ENCODE measurements around the gene MTR. TPM values are rescaled to one million over a fixed set of nuclear protein-coding genes. Genes with fewer than 3 reads are reported as not detected.

MTR gene
- total and polyA plus RNA-seq, 2 donors (not counting 1 experiment from before 2014, with no cell fraction given): 9.9 to 49.1 TPM

GRCh38 chr1:236865818-236866155 is 70.7 kb downstream of the MTR start:
- H3K4me1 Mint-ChIP-seq: no peaks in the 10 kb centered on the region
- H3K27me3 ChIP-seq (replicated peaks in 1 of 4; ENCODE audit: control extremely low read depth in 1 of 4, control insufficient read depth in 3 of 4, insufficient read depth in 4 of 4, low read length in 3 of 4): no peaks in the 10 kb centered on the region
- no peak overlapping the region for H3K9ac ChIP-seq (ENCODE audit: low read length)
- no peak overlapping the region for H3K4me3 ChIP-seq (ENCODE audit: control extremely low read depth in 1 of 5, extremely low read depth in 1 of 5, insufficient read depth in 1 of 5, low read depth in 2 of 5, low read length in 4 of 5)
- H3K4me3 Mint-ChIP-seq: no peak overlapping the region
- no peaks in the 10 kb centered on the region for H4K20me1 ChIP-seq (ENCODE audit: control insufficient read depth, insufficient read depth, low read length, poor library complexity, severe bottlenecking)
- H3K4me2 ChIP-seq (replicated peaks; ENCODE audit: low read depth, low read length, poor library complexity, severe bottlenecking): no peak overlapping the region
- WGBS (ENCODE audit: insufficient coverage): no CpG with 5 or more reads among the region's 1 CpG
- ATAC-seq (ENCODE audit: low read depth) (no peak), DNase-seq (no peak)
- H3K27ac Mint-ChIP-seq: no peak overlapping the region
- no peaks in the 10 kb centered on the region for H3K79me2 ChIP-seq (ENCODE audit: control insufficient read depth, insufficient read depth, low read length)
- POLR2A ChIA-PET: no interaction called here
- TF ChIP-seq CTCF (IDR thresholded peaks at IDR 0.05): no peak
- TF ChIP-seq EZH2 (IDR thresholded peaks at IDR 0.05; ENCODE audit: borderline replicate concordance, insufficient read depth, low read depth, low read length, poor library complexity, severe bottlenecking): no peak
- H3K9me3 ChIP-seq (ENCODE audit: control extremely low read depth in 1 of 3, control insufficient read depth in 2 of 3, insufficient read depth in 1 of 3, low read length in 2 of 3): peaks cover 0 to 2% (median 0%) of the 10 kb centered on the region in 3 donors
- H3K4me1 ChIP-seq (ENCODE audit: control insufficient read depth in 2 of 2, insufficient read depth in 2 of 2, low read length in 2 of 2): no peaks in the 10 kb centered on the region
- H2AFZ ChIP-seq (ENCODE audit: insufficient read depth, low read depth, low read length, poor library complexity, severe bottlenecking): no peak overlapping the region
- peaks cover 10 to 55% of the 10 kb centered on the region in 2 experiments for H3K36me3 ChIP-seq (replicated peaks in 1 of 2; ENCODE audit: control extremely low read depth in 1 of 2, control insufficient read depth in 1 of 2, extremely low read depth in 1 of 2, insufficient read depth in 2 of 2, low read length in 1 of 2)
- no peak overlapping the region for H3K27ac ChIP-seq (ENCODE audit: low read length in 2 of 2)
- CTCF ChIA-PET: interaction anchor here (2.4 kb wide), 1 partner anchor 105 kb away, joined by 7 read pairs; no protein-coding TSS in a partner anchor
- H3K27me3 Mint-ChIP-seq: no peaks in the 10 kb centered on the region
- no peaks in the 10 kb centered on the region for H3K9me3 Mint-ChIP-seq (ENCODE audit: insufficient read depth)
- intact Hi-C loops (cut with micrococcal nuclease): loop anchor here (5.0 kb wide), 1 partner anchor 258 kb away; no protein-coding TSS in a partner anchor

- Mint-ChIP-seq H3K4me3 (no peak overlapping the region), H3K27ac (no peak overlapping the region)
- peaks cover 8 to 50% of the 10 kb centered on the region in 2 experiments for H3K36me3 ChIP-seq (replicated peaks in 1 of 2; ENCODE audit: control extremely low read depth in 1 of 2, control insufficient read depth in 1 of 2, extremely low read depth in 1 of 2, insufficient read depth in 2 of 2, low read length in 1 of 2)
These were observed 73.8 kb downstream of the MTR start for GRCh38 chr1:236868625-236869467.

More at GRCh38 chr1:236868625-236869467, 73.8 kb downstream of the MTR start:
- POLR2A ChIA-PET: no interaction called here
- peak; percentile 24 for ATAC-seq (ENCODE audit: low read depth)
- H3K4me1 Mint-ChIP-seq: no peaks in the 10 kb centered on the region
- CTCF ChIA-PET: interaction anchor here (0.6 to 3.0 kb wide), 4 partner anchors 8 to 763 kb away, joined by 3 to 12 read pairs (median 4); no protein-coding TSS in a partner anchor
- Histone ChIP-seq H3K9me3 (ENCODE audit: control extremely low read depth in 1 of 3, control insufficient read depth in 2 of 3, insufficient read depth in 1 of 3, low read length in 2 of 3) (peaks cover 0 to 2% (median 0%) of the 10 kb centered on the region in 3 donors), H2AFZ (ENCODE audit: insufficient read depth, low read depth, low read length, poor library complexity, severe bottlenecking) (no peak overlapping the region), H3K4me2 (replicated peaks; ENCODE audit: low read depth, low read length, poor library complexity, severe bottlenecking) (no peak overlapping the region), H3K79me2 (ENCODE audit: control insufficient read depth, insufficient read depth, low read length) (no peaks in the 10 kb centered on the region), H3K4me3 (ENCODE audit: control extremely low read depth in 1 of 5, extremely low read depth in 1 of 5, insufficient read depth in 1 of 5, low read depth in 2 of 5, low read length in 4 of 5) (no peak overlapping the region), H3K4me1 (ENCODE audit: control insufficient read depth in 2 of 2, insufficient read depth in 2 of 2, low read length in 2 of 2) (no peaks in the 10 kb centered on the region), H4K20me1 (ENCODE audit: control insufficient read depth, insufficient read depth, low read length, poor library complexity, severe bottlenecking) (no peaks in the 10 kb centered on the region), H3K27ac (ENCODE audit: low read length in 2 of 2) (no peak overlapping the region), H3K9ac (ENCODE audit: low read length) (no peak overlapping the region), H3K27me3 (replicated peaks in 1 of 4; ENCODE audit: control extremely low read depth in 1 of 4, control insufficient read depth in 3 of 4, insufficient read depth in 4 of 4, low read length in 3 of 4) (no peaks in the 10 kb centered on the region)
- peak; percentile 94 for TF ChIP-seq CTCF (IDR thresholded peaks at IDR 0.05)
- TF ChIP-seq EZH2 (IDR thresholded peaks at IDR 0.05; ENCODE audit: borderline replicate concordance, insufficient read depth, low read depth, low read length, poor library complexity, severe bottlenecking): no peak
- H3K9me3 Mint-ChIP-seq (ENCODE audit: insufficient read depth): no peaks in the 10 kb centered on the region
- H3K27me3 Mint-ChIP-seq: no peaks in the 10 kb centered on the region
- peak; percentile 60 for DNase-seq
- 100% methylated on average over 2 of the region's 6 CpGs for WGBS (ENCODE audit: insufficient coverage)
- intact Hi-C loops (cut with micrococcal nuclease): loop anchor here (2.0 to 5.0 kb wide), 2 partner anchors 110 to 262 kb away; no protein-coding TSS in a partner anchor
